Renal cortex interstitium (tissue), 11 donors: Measurements from ENCODE around the gene SPSB1. TPM values are rescaled to one million over a fixed set of nuclear protein-coding genes. Genes with fewer than 3 reads are reported as not detected.

Experiments used
- DNase-seq, 11 donors: peaks; one replicate each; pipeline ENCODE4 v3.0.0-alpha.2; 2013; ENCODE audit warnings: low read depth in 9 of 11, low spot score in 4 of 11; ENCODE audit errors: extremely low read depth in 1 of 11
- polyA plus RNA-seq, 3 donors: library from polyadenylated mRNA; unstranded; fragments of 120-200 nt; gene quantifications; one replicate each; pipeline ENCODE4 v1.2.1, GENCODE V29; 2013; ENCODE audit not compliant: insufficient read length in 3 of 3

SPSB1 gene
- polyA plus RNA-seq, 3 donors = 10.0 to 12.7 (median 10.3) TPM

GRCh38 chr1:9251501-9251900 is 41.2 kb upstream of the SPSB1 start:
- no peak for DNase-seq

- DNase-seq = no peak
These were observed 39.7 kb upstream of the SPSB1 start for GRCh38 chr1:9253004-9253403.

- no peak for DNase-seq
These were observed 39.1 kb upstream of the SPSB1 start for GRCh38 chr1:9253453-9254105.

- DNase-seq = no peak
These were observed 36.4 kb upstream of the SPSB1 start for GRCh38 chr1:9256332-9256731.

- DNase-seq = no peak
These were observed 34.8 kb upstream of the SPSB1 start for GRCh38 chr1:9257851-9258250.

- no peak for DNase-seq
These were observed 34.1 kb upstream of the SPSB1 start for GRCh38 chr1:9258629-9259028.

GRCh38 chr1:9260059-9260766 is 32.5 kb upstream of the SPSB1 start:
- DNase-seq = no peak

- no peak for DNase-seq
These were observed 31.2 kb upstream of the SPSB1 start for GRCh38 chr1:9261496-9261895.

- DNase-seq = no peak
These were observed 30.4 kb upstream of the SPSB1 start for GRCh38 chr1:9262096-9262986.

- DNase-seq = no peak
These were observed 29.3 kb upstream of the SPSB1 start for GRCh38 chr1:9263276-9263855.

- DNase-seq = no peak
These were observed 28.5 kb upstream of the SPSB1 start for GRCh38 chr1:9263984-9264872.

- no peak for DNase-seq
These were observed 27.7 kb upstream of the SPSB1 start for GRCh38 chr1:9265037-9265436.

GRCh38 chr1:9265968-9266367 is 26.7 kb upstream of the SPSB1 start:
- no peak for DNase-seq

- DNase-seq = no peak
These were observed 25.4 kb upstream of the SPSB1 start for GRCh38 chr1:9267352-9267686.

GRCh38 chr1:9267827-9268581 is 24.7 kb upstream of the SPSB1 start:
- DNase-seq = no peak

GRCh38 chr1:9269078-9269501 is 23.6 kb upstream of the SPSB1 start:
- DNase-seq = no peak

- DNase-seq = no peak
These were observed 23.0 kb upstream of the SPSB1 start for GRCh38 chr1:9269721-9270120.

GRCh38 chr1:9270290-9270883 is 22.3 kb upstream of the SPSB1 start:
- DNase-seq = no peak
